ENCODE data around the gene B4GALNT2. TPM values are rescaled to one million over a fixed set of nuclear protein-coding genes. Genes with fewer than 3 reads are reported as not detected.
"Not testable (repeated sequence)": the region's sequence is repeated elsewhere in the genome, so short reads cannot be mapped to it uniquely, and the experiment has no call there.

B4GALNT2 gene
- total RNA-seq, 1 donor from 2014 or later, result not detected

GRCh38 chr17:49175978-49176377, 43.4 kb downstream of the B4GALNT2 start:
- DNase-seq (ENCODE audit: low read depth), result not testable (repeated sequence)

GRCh38 chr17:49180303-49180702, 47.7 kb downstream of the B4GALNT2 start:
- DNase-seq (ENCODE audit: low read depth), result peak; percentile 51

- no peak for DNase-seq (ENCODE audit: low read depth)
These were observed 48.5 kb downstream of the B4GALNT2 start for GRCh38 chr17:49180998-49181635.

GRCh38 chr17:49183341-49183740, 50.8 kb downstream of the B4GALNT2 start:
- no peak for DNase-seq (ENCODE audit: low read depth)

- DNase-seq (ENCODE audit: low read depth), result no peak
These were observed 51.2 kb downstream of the B4GALNT2 start for GRCh38 chr17:49183801-49184200.

GRCh38 chr17:49184522-49184921, 52.0 kb downstream of the B4GALNT2 start:
- DNase-seq (ENCODE audit: low read depth), result not testable (repeated sequence)

- DNase-seq (ENCODE audit: low read depth), result not testable (repeated sequence)
These were observed 52.8 kb downstream of the B4GALNT2 start for GRCh38 chr17:49185381-49185780.

GRCh38 chr17:49187301-49187700, 54.7 kb downstream of the B4GALNT2 start:
- no peak for DNase-seq (ENCODE audit: low read depth)

- DNase-seq (ENCODE audit: low read depth), result no peak
These were observed 58.4 kb downstream of the B4GALNT2 start for GRCh38 chr17:49190932-49191331.

- DNase-seq (ENCODE audit: low read depth), result no peak
These were observed 58.9 kb downstream of the B4GALNT2 start for GRCh38 chr17:49191409-49191916.

GRCh38 chr17:49191917-49192741, 59.6 kb downstream of the B4GALNT2 start:
- peak; percentile 93 for DNase-seq (ENCODE audit: low read depth)

- no peak for DNase-seq (ENCODE audit: low read depth)
These were observed 61.1 kb downstream of the B4GALNT2 start for GRCh38 chr17:49193513-49194296.

GRCh38 chr17:49194297-49194607, 61.7 kb downstream of the B4GALNT2 start:
- no peak for DNase-seq (ENCODE audit: low read depth)

- no peak for DNase-seq (ENCODE audit: low read depth)
These were observed 63.2 kb downstream of the B4GALNT2 start for GRCh38 chr17:49195751-49196150.

- DNase-seq (ENCODE audit: low read depth), result no peak
These were observed 64.0 kb downstream of the B4GALNT2 start for GRCh38 chr17:49196520-49196919.

- no peak for DNase-seq (ENCODE audit: low read depth)
These were observed 64.9 kb downstream of the B4GALNT2 start for GRCh38 chr17:49197346-49197998.

GRCh38 chr17:49198211-49198610, 65.6 kb downstream of the B4GALNT2 start:
- no peak for DNase-seq (ENCODE audit: low read depth)

- no peak for DNase-seq (ENCODE audit: low read depth)
These were observed 68.0 kb downstream of the B4GALNT2 start for GRCh38 chr17:49200423-49201083.

- peak; percentile 18 for DNase-seq (ENCODE audit: low read depth)
These were observed 68.9 kb downstream of the B4GALNT2 start for GRCh38 chr17:49201481-49201927.

- DNase-seq (ENCODE audit: low read depth), result no peak
These were observed 71.2 kb downstream of the B4GALNT2 start for GRCh38 chr17:49203796-49204195.

- peak; percentile 37 for DNase-seq (ENCODE audit: low read depth)
These were observed 71.9 kb downstream of the B4GALNT2 start for GRCh38 chr17:49204516-49204915.

All from myocyte (in vitro differentiated cells).